ENCODE measurements around the gene FAF1.

The FAF1 gene

GRCh38 chr1:50481142-50481736, 478.8 kb downstream of the FAF1 start:
- no peak for ATAC-seq
- peaks cover 36% of the 10 kb centered on the region for H3K36me3 Mint-ChIP-seq
- H3K9me3 Mint-ChIP-seq: peaks cover 2% of the 10 kb centered on the region
- H3K27ac Mint-ChIP-seq: no peak overlapping the region
- H3K27me3 Mint-ChIP-seq: no peaks in the 10 kb centered on the region
- H3K4me3 Mint-ChIP-seq: no peak overlapping the region
- H3K4me1 Mint-ChIP-seq: no peaks in the 10 kb centered on the region

GRCh38 chr1:50476800-50477199, 483.3 kb downstream of the FAF1 start:
- no peaks in the 10 kb centered on the region for H3K27me3 Mint-ChIP-seq
- no peaks in the 10 kb centered on the region for H3K9me3 Mint-ChIP-seq
- H3K36me3 Mint-ChIP-seq: peaks cover 41% of the 10 kb centered on the region
- no peak overlapping the region for H3K4me3 Mint-ChIP-seq
- no peak for ATAC-seq
- no peaks in the 10 kb centered on the region for H3K4me1 Mint-ChIP-seq
- H3K27ac Mint-ChIP-seq: no peak overlapping the region

- ATAC-seq: no peak
- Mint-ChIP-seq H3K9me3 (no peaks in the 10 kb centered on the region), H3K36me3 (peaks cover 46% of the 10 kb centered on the region), H3K4me3 (no peak overlapping the region), H3K27ac (no peak overlapping the region), H3K4me1 (no peaks in the 10 kb centered on the region), H3K27me3 (no peaks in the 10 kb centered on the region)
Measured at GRCh38 chr1:50474859-50475809, 484.9 kb downstream of the FAF1 start.

- peaks cover 44% of the 10 kb centered on the region for H3K36me3 Mint-ChIP-seq
- no peaks in the 10 kb centered on the region for H3K4me1 Mint-ChIP-seq
- H3K27me3 Mint-ChIP-seq: no peaks in the 10 kb centered on the region
- ATAC-seq: no peak
- H3K27ac Mint-ChIP-seq: no peak overlapping the region
- H3K9me3 Mint-ChIP-seq: no peaks in the 10 kb centered on the region
- H3K4me3 Mint-ChIP-seq: no peak overlapping the region
Measured at GRCh38 chr1:50473513-50473912, 486.6 kb downstream of the FAF1 start.

- ATAC-seq: no peak
- Mint-ChIP-seq H3K4me1 (no peaks in the 10 kb centered on the region), H3K27me3 (no peaks in the 10 kb centered on the region), H3K4me3 (no peak overlapping the region), H3K9me3 (no peaks in the 10 kb centered on the region), H3K36me3 (peaks cover 44% of the 10 kb centered on the region), H3K27ac (no peak overlapping the region)
Measured at GRCh38 chr1:50471967-50472366, 488.1 kb downstream of the FAF1 start.

- Mint-ChIP-seq H3K4me3 (no peak overlapping the region), H3K9me3 (no peaks in the 10 kb centered on the region), H3K4me1 (no peaks in the 10 kb centered on the region), H3K27ac (no peak overlapping the region), H3K27me3 (no peaks in the 10 kb centered on the region), H3K36me3 (peaks cover 12% of the 10 kb centered on the region)
- ATAC-seq: no peak
Measured at GRCh38 chr1:50462964-50463363, 497.1 kb downstream of the FAF1 start.

- Mint-ChIP-seq H3K27me3 (no peaks in the 10 kb centered on the region), H3K4me3 (no peak overlapping the region), H3K27ac (no peak overlapping the region), H3K36me3 (peaks cover 31% of the 10 kb centered on the region), H3K4me1 (no peaks in the 10 kb centered on the region), H3K9me3 (no peaks in the 10 kb centered on the region)
- ATAC-seq: no peak
Measured at GRCh38 chr1:50458507-50458906, 501.6 kb downstream of the FAF1 start.

- no peaks in the 10 kb centered on the region for H3K27me3 Mint-ChIP-seq
- peaks cover 51% of the 10 kb centered on the region for H3K36me3 Mint-ChIP-seq
- no peak overlapping the region for H3K4me3 Mint-ChIP-seq
- no peak for ATAC-seq
- H3K9me3 Mint-ChIP-seq: no peaks in the 10 kb centered on the region
- no peaks in the 10 kb centered on the region for H3K4me1 Mint-ChIP-seq
- H3K27ac Mint-ChIP-seq: no peak overlapping the region
Measured at GRCh38 chr1:50454911-50455310, 505.2 kb downstream of the FAF1 start.

GRCh38 chr1:50453266-50453665, 506.8 kb downstream of the FAF1 start:
- ATAC-seq: no peak
- Mint-ChIP-seq H3K27me3 (no peaks in the 10 kb centered on the region), H3K4me3 (no peak overlapping the region), H3K27ac (no peak overlapping the region), H3K4me1 (no peaks in the 10 kb centered on the region), H3K9me3 (no peaks in the 10 kb centered on the region), H3K36me3 (peaks cover 45% of the 10 kb centered on the region)

GRCh38 chr1:50452700-50453099, 507.4 kb downstream of the FAF1 start:
- H3K4me3 Mint-ChIP-seq: no peak overlapping the region
- no peaks in the 10 kb centered on the region for H3K27me3 Mint-ChIP-seq
- no peaks in the 10 kb centered on the region for H3K4me1 Mint-ChIP-seq
- no peak for ATAC-seq
- no peak overlapping the region for H3K27ac Mint-ChIP-seq
- peaks cover 45% of the 10 kb centered on the region for H3K36me3 Mint-ChIP-seq
- no peaks in the 10 kb centered on the region for H3K9me3 Mint-ChIP-seq

GRCh38 chr1:50450861-50451653, 509.0 kb downstream of the FAF1 start:
- Mint-ChIP-seq H3K4me3 (no peak overlapping the region), H3K9me3 (no peaks in the 10 kb centered on the region), H3K4me1 (no peaks in the 10 kb centered on the region), H3K36me3 (peaks cover 35% of the 10 kb centered on the region), H3K27me3 (no peaks in the 10 kb centered on the region), H3K27ac (no peak overlapping the region)
- no peak for ATAC-seq

GRCh38 chr1:50447961-50448360, 512.1 kb downstream of the FAF1 start:
- H3K27ac Mint-ChIP-seq: no peak overlapping the region
- H3K27me3 Mint-ChIP-seq: no peaks in the 10 kb centered on the region
- no peak overlapping the region for H3K4me3 Mint-ChIP-seq
- no peaks in the 10 kb centered on the region for H3K4me1 Mint-ChIP-seq
- no peak for ATAC-seq
- no peaks in the 10 kb centered on the region for H3K9me3 Mint-ChIP-seq
- peaks cover 24% of the 10 kb centered on the region for H3K36me3 Mint-ChIP-seq

- ATAC-seq: no peak
- Mint-ChIP-seq H3K4me3 (no peak overlapping the region), H3K9me3 (no peaks in the 10 kb centered on the region), H3K36me3 (peaks cover 42% of the 10 kb centered on the region), H3K27me3 (no peaks in the 10 kb centered on the region), H3K27ac (no peak overlapping the region), H3K4me1 (no peaks in the 10 kb centered on the region)
Measured at GRCh38 chr1:50441183-50441582, 518.9 kb downstream of the FAF1 start.

- Mint-ChIP-seq H3K27me3 (no peaks in the 10 kb centered on the region), H3K9me3 (no peaks in the 10 kb centered on the region), H3K36me3 (peaks cover 42% of the 10 kb centered on the region), H3K4me3 (no peak overlapping the region), H3K27ac (no peak overlapping the region), H3K4me1 (no peaks in the 10 kb centered on the region)
- ATAC-seq: no peak
Measured at GRCh38 chr1:50438945-50439344, 521.1 kb downstream of the FAF1 start.

- peaks cover 13% of the 10 kb centered on the region for H3K27me3 Mint-ChIP-seq
- no peak overlapping the region for H3K27ac Mint-ChIP-seq
- ATAC-seq: no peak
- H3K4me3 Mint-ChIP-seq: no peak overlapping the region
- H3K9me3 Mint-ChIP-seq: no peaks in the 10 kb centered on the region
- H3K36me3 Mint-ChIP-seq: peaks cover 30% of the 10 kb centered on the region
- H3K4me1 Mint-ChIP-seq: no peaks in the 10 kb centered on the region
Measured at GRCh38 chr1:50436489-50436888, 523.6 kb downstream of the FAF1 start.

Data from stimulated activated memory B cell treated with anti-CD40 and anti-IgM and Interleukin-4, amounts not matched to agents 10 μg/mL and 1 μg/mL and 100 μg/mL, for 72 hours (primary cell).